Activated CD4-positive, alpha-beta T cell treated with anti-CD3 and anti-CD28 coated beads for 24 hours (primary cell): ENCODE measurements around the gene TNS1.

Experiments used
- DNase-seq, 2 donors: peaks; one replicate each; pipeline ENCODE4 v3.0.0-alpha.2; 2020; ENCODE audit warnings: low read depth in 2 of 2

TNS1 gene

DNA sequence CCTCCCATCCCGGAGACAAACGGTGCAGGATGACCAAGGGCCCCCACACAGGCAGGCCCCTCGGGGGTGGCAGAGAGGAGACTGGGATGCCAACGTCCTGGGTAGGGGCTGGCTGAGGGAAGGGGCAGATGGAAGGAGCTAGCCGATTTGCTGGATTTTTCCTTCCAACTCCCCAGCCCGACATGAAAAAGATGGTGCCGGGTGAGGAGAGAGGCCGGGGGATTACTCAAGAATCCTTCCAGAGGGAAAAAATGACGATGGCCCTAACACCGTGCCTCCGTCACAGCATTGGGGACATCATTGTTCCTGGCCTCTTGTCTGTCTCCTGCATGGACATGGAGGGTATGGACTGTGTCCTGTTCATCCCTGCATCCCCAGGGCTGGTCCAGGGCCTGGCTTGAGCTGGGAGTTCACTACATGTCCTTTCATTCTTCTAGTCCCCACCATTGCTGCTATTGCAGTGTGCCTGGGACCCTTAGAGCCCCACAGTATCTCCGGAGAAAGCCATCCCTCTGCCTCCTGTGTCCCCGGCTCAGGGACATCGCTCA, 217.7 kb downstream of the TNS1 start:
- DNase-seq, result no peak

DNA sequence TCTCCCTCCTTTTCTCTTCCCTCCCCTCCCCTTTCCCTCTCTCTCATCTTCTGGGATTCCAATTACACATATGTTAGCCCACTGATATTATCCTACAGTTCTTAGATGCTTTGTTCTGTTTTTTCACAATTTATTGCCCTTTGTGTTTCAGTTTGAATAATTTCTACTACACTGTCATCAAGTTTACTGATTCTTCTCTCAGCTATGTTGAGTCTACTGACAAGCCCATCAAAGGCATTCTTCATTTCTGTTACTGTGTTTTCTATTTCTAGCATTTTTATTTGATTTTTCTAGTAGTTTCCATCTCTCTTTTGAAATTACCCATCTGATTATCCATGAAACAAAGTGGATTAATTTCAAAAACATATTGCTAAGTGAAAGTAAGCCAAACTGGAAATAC, 219.6 kb downstream of the TNS1 start:
- DNase-seq, result no peak

- no peak for DNase-seq
Observed at GRCh38 chr2:217777906-217778305, 224.9 kb downstream of the TNS1 start.

GRCh38 chr2:217776631-217777030, 226.2 kb downstream of the TNS1 start:
- DNase-seq, result no peak

- no peak for DNase-seq
Observed at GRCh38 chr2:217775920-217776503, 226.8 kb downstream of the TNS1 start.

DNA sequence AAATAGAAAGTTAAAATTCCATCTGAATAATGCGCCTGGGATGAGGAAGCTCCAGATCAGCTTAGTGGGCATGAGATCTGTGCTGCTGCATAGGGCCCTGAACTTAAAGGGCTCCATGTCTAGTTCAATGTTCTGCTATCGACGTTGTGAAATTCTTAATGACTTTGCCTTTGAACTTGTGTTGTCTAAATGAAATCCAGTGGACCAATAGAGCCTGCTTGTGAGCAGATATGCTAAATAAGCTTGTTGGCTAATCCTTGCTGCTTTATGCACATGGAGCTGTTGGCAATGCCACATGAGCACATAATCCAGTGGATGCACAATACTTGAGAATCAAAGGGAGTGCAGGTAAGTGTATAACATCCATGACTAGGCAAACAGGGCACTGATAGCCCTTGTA, 228.6 kb downstream of the TNS1 start:
- no peak for DNase-seq

DNA sequence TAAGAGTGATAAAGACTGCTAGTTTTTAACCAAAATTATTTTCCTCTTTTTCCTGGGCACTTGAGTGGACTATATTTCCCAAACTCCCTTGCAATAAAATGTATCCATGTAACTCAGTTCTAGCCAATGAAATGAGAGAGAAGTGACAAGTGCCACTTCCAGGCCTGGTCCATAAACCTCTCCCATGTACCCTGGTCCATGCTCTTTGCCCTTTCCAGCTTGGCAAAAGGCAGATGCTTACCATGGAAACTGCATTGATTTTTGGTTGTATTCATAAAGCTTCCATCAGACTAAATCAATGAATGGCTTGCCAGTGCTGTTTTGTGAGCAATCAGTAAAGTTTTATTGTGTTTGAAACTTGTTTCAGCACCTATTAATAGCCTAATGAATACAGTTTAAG, 229.3 kb downstream of the TNS1 start:
- DNase-seq, result no peak

GRCh38 chr2:217766356-217766755, 236.4 kb downstream of the TNS1 start:
- no peak for DNase-seq

- DNase-seq, result no peak
Observed at GRCh38 chr2:217761645-217762277, 241.0 kb downstream of the TNS1 start.

DNA sequence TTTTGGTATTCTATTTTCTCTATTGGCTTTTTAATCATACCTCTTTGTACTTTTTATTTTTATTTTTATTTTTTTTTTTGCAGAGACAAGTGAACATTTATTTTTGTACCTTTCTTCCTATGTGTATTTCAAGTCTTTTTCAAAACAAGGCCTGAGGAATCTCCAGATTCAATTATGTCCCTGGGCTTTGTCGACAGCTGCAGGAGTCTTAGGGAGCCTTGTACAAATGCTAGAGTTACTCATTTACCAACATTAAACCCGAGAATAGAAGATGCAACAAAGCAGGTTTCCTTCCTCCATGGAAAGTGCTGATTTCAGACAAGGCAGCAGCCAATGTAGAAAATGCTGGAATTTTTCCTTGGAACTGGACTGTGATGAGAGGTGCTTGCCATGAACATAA, 242.8 kb downstream of the TNS1 start:
- DNase-seq, result no peak

- no peak for DNase-seq
Observed at GRCh38 chr2:217757108-217757463, 245.7 kb downstream of the TNS1 start.

GRCh38 chr2:217756375-217757107, 246.3 kb downstream of the TNS1 start:
- peak; percentile 66 to 72 for DNase-seq

DNA sequence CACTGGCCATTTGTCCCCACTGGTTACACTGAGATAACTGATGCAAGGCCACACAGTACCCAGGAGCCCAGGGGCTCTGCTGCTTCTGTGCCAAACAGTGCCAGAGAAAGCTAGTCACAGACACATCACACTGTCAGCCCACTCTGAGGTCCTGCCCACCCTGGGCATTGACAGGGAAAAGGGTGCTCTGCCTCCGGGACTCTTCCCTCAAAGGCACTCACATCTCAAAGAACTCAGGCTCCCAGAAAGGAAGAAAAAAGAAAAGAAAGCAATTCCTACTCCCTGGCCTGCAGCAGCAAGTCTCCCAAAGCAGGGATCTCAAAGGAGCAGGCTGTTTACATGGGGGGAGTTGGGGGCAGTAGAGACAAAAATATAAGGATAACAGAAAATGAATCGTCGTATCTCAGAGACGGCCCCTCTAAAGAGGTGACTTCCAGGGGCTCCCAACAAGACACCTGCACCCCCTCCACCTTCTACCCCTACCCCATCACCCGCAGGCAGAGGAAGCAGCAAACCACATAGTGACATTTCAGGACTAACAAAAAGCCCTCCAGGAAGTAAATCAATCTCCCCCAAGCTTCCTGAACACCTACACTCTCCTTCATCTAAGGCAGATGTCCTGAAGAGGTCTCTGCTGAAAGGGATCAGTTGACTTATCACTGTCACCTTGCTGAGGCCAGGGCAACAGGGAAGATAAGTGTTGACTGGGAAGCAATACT, 247.6 kb downstream of the TNS1 start:
- no peak for DNase-seq

- no peak for DNase-seq
Observed at GRCh38 chr2:217753460-217754200, 249.2 kb downstream of the TNS1 start.

DNA sequence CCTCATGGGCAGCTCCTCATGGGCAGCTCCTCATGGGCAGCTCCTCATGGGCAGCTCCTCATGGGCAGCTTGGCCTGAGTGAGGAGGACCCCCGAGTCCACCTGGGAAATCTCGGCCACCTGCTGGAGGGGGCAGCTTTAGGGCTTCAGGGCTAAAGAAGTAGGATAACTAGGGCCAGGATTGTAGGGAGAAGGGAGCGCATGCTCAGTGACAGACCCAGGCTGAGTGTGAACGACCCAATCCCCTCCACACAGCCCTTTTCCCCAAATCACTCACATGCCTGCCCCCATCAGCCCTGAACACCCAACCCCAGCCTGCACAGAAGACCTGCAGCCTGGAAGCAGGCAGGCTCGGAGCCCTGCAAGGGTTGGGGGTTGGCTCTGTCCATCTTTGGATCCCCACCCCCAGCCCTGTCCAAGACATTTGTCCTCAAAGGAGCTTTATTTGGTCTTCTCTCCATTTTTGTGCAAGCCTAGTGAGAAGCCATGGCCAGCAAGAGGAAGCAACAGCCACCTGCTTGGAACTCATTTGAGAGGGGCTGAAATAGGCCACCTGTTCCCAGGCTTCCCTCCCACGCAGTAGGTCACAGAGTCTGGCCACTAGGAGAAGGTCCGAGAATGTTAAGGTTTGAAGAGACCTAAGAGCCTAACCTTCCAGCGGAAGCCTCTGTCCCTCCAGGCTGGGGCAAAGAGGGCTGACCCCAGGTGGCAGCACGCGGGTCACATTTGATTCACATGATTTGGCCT, 249.9 kb downstream of the TNS1 start:
- no peak for DNase-seq

GRCh38 chr2:217751952-217752351, 250.8 kb downstream of the TNS1 start:
- no peak for DNase-seq

DNA sequence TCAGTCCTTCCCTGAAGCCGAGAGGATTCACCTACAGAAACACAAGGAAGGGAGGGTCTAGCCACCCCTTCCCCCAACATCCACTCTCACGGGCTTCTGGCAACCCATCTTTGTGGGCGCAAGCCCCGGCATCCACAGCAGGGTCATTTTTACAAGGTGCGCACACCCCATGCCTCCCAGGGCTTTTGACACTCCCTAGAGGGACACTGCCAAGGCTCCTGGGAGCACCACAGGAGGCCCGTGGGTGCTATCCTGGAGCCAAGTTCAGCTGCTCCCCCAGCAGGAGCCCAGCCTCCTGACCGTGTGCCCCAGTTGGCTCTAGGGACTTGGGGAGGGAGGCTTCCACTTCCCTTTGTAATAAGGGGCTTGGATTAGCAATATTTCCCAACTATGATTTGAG, 251.6 kb downstream of the TNS1 start:
- no peak for DNase-seq
